Epithelial cell of proximal tubule (primary cell): ENCODE measurements around the gene PPIC. TPM values are rescaled to one million over a fixed set of nuclear protein-coding genes. Genes with fewer than 3 reads are reported as not detected.
"Not testable (repeated sequence)": the region's sequence is repeated elsewhere in the genome, so short reads cannot be mapped to it uniquely, and the experiment has no call there.

Experiments
- DNase-seq: peaks from one replicate; pipeline ENCODE4 v3.0.0-alpha.2; 2011; ENCODE audit warnings: low read depth
- H3K4me3 ChIP-seq: 2 replicates; pipeline ENCODE4 v1.5.1; 2011; ENCODE audit warnings: low read depth, mild to moderate bottlenecking, low read length
- CTCF ChIP-seq: conservative IDR thresholded peaks from 2 replicates; pipeline ENCODE4 v1.5.1; 2012; ENCODE audit warnings: low read depth, mild to moderate bottlenecking, low read length
- total RNA-seq: library from RNA; depleted of rRNA; stranded (reverse); fragments of >200 nt; gene quantifications from 2 replicates; pipeline ENCODE4 v1.2.3, GENCODE V29; 2015

Gene PPIC
- total RNA-seq, 1 donor from 2014 or later, result 24.2 TPM

GRCh38 chr5:122981846-122982245 lies 54.7 kb downstream of the PPIC start:
- no peak overlapping the region for H3K4me3 ChIP-seq
- no peak for TF ChIP-seq CTCF
- DNase-seq, result no peak

- no peak overlapping the region for H3K4me3 ChIP-seq
- DNase-seq, result no peak
- TF ChIP-seq CTCF, result no peak
Measured at GRCh38 chr5:122978644-122979297, 57.8 kb downstream of the PPIC start.

DNA sequence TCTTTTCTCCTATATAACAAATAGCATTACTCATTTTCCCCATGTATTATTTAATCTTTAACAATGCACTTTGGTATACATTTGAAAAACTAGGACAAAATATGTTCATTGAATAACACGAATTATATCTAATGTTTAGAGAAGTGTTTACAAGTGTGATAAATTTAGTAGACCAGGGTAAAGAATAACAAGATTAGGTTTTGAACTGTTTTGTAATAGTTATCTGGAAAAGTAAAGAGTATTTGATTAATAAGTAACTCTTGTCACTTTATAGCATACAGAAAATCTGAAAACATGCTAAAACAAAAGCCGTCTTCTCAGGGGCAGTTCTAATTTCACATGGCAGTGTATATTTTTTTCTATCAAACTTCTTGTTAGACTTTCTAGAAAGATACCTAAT lies 58.5 kb downstream of the PPIC start:
- no peak overlapping the region for H3K4me3 ChIP-seq
- no peak for DNase-seq
- TF ChIP-seq CTCF, result no peak

GRCh38 chr5:122977319-122977718 lies 59.2 kb downstream of the PPIC start:
- no peak overlapping the region for H3K4me3 ChIP-seq
- no peak for DNase-seq
- TF ChIP-seq CTCF, result no peak

DNA sequence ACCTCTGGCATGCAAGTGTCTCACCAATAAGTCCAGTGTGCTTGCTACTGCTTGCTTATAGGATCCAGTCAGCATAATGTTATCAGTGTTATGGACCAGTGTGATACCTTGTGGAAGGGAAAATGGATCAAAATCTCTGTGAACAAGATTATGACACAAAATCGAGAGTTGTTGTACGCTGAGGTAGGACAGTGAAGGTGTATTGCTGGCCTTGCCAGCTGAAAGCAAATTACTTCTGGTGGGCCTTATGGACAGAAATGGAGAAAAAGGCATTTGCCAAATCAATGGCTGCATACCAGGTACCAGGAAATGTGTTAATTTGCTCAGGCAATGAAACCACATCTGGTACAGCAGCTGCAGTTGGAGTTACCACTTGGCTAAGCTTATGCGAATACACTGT lies 62.3 kb downstream of the PPIC start:
- DNase-seq, H3K4me3 ChIP-seq: not testable (repeated sequence)

DNA sequence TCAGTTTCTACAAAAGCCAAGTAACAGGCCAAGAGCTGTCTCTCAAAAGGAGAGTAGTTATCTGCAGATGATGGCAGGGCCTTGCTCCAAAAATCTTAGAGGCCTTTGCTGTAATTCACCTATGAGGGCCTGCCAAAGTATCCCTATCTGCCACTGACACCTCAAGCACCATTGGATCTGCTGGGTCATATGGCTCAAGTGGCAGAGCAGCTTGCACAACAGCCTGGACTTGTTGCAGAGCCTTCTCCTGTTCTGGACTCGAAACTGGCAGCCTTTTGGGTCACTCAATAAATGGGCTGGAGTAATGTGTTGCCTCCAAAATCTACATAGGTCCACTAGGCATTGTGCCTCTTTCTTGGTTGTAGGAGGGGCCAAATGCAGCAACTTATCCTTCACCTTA lies 62.8 kb downstream of the PPIC start:
- not testable (repeated sequence) for H3K4me3 ChIP-seq, DNase-seq

Other genes starting within 250 kb of the PPIC start
- gene SNX24, start 191.1 kb downstream of the PPIC start, total RNA-seq, result 23.1 and 30.7 TPM in 2 replicates
- gene PRDM6, start 52.5 kb upstream of the PPIC start, total RNA-seq, result under 0.01 TPM in 1 of 2 replicates, not detected in the other